ENCODE data around the gene FN3KRP. TPM values are rescaled to one million over a fixed set of nuclear protein-coding genes. Genes with fewer than 3 reads are reported as not detected.

FN3KRP gene
- total RNA-seq, 1 experiment from 2014 or later, result 19.7 TPM

- no peak for TF ChIP-seq ZNF512 (CRISPR knock-in tag; IDR thresholded peaks at IDR 0.05; ENCODE audit: borderline replicate concordance)
- TF ChIP-seq NR3C1 (CRISPR knock-in tag; conservative IDR thresholded peaks at IDR 0.05; ENCODE audit: low read depth), result no peak
- TF ChIP-seq RORB (CRISPR knock-in tag; IDR thresholded peaks at IDR 0.05), result no peak
- no peak for TF ChIP-seq AR (CRISPR knock-in tag; IDR thresholded peaks at IDR 0.05)
- TF ChIP-seq USF1 (CRISPR knock-in tag; IDR thresholded peaks at IDR 0.05), result no peak
- no peak for TF ChIP-seq PRRX2 (CRISPR knock-in tag; IDR thresholded peaks at IDR 0.05)
- no peak for TF ChIP-seq USF2 (CRISPR knock-in tag; IDR thresholded peaks at IDR 0.05)
- no peak for TF ChIP-seq STAT6 (CRISPR knock-in tag; conservative IDR thresholded peaks at IDR 0.05; ENCODE audit: low read depth)
- TF ChIP-seq ZNF425 (CRISPR knock-in tag; conservative IDR thresholded peaks at IDR 0.05), result no peak
- no peak for TF ChIP-seq CREM (CRISPR knock-in tag; IDR thresholded peaks at IDR 0.05)
- no peak for TF ChIP-seq FOXP1 (CRISPR knock-in tag; IDR thresholded peaks at IDR 0.05; ENCODE audit: borderline replicate concordance)
- no peak for TF ChIP-seq ZMAT4 (CRISPR knock-in tag; IDR thresholded peaks at IDR 0.05)
Observed at GRCh38 chr17:82736511-82737185, 20.1 kb downstream of the FN3KRP start (continued).

All from WTC11 (cell line).